Uterus (tissue), 4 donors: ENCODE results near the gene KLHDC7B. TPM values are rescaled to one million over a fixed set of nuclear protein-coding genes. Genes with fewer than 3 reads are reported as not detected.

Experiments
- DNase-seq, 2 donors: peaks; one replicate each; pipeline ENCODE4 v3.0.0-alpha.2; 2019 to 2020
- H3K27ac ChIP-seq, 2 donors: fragments of 200-600 bp; sonication (generic); 1 replicate in 1 of 2; 2 replicates in 1 of 2; pipeline ENCODE4 v1.5.1; 2016 to 2018
- H3K27me3 ChIP-seq, 2 donors: fragments of 200-600 bp; sonication (generic); one replicate each; pipeline ENCODE4 v1.5.1; 2018 to 2019; ENCODE audit warnings: control low read depth in 1 of 2
- H3K36me3 ChIP-seq, 2 donors: fragments of 200-600 bp; sonication (generic); one replicate each; pipeline ENCODE4 v1.5.1; 2019; ENCODE audit warnings: control low read depth in 1 of 2
- H3K4me1 ChIP-seq, 2 donors: fragments of 200-600 bp; sonication (generic); one replicate each; pipeline ENCODE4 v1.5.1; 2018 to 2019; ENCODE audit warnings: control low read depth in 1 of 2
- H3K4me3 ChIP-seq, 2 donors: fragments of 200-600 bp; sonication (generic); 1 replicate in 1 of 2; 2 replicates in 1 of 2; pipeline ENCODE4 v1.5.1; 2018 to 2019; ENCODE audit warnings: mild to moderate bottlenecking in 1 of 2
- H3K9me3 ChIP-seq, 2 donors: fragments of 200-600 bp; sonication (generic); one replicate each; pipeline ENCODE4 v1.5.1; 2019; ENCODE audit warnings: control low read depth in 1 of 2
- POLR2A ChIP-seq, 2 donors: fragments of 450-650 bp; IDR thresholded peaks; one replicate each; pipeline ENCODE4 v1.6.1; 2016; ENCODE audit warnings: antibody characterized with exemption in 2 of 2, mild to moderate bottlenecking in 1 of 2, moderate library complexity in 1 of 2
- intact Hi-C: fragments of 100-400 bp; cut with DNase I; formaldehyde crosslinking; loops from one replicate; pipeline ENCODE4 v1.15.1; 2023; ENCODE audit warnings: low total_unique reads
- total RNA-seq, 4 donors: library from RNA; depleted of rRNA in 3 of 4; stranded (reverse); fragments of >200 nt in 3 of 4; gene quantifications; one replicate each; pipeline versions ENCODE4 v1.1.0 to v1.2.4, GENCODE V29; 2014 to 2023
- TF ChIP-seq, protein P1 (sequence below), 4 experiments: fragments of 200-600 bp in 2 of 4; fragments of 450-650 bp in 2 of 4; sonication (generic) in 2 of 4; IDR thresholded peaks; one replicate each; pipeline ENCODE4 v1.5.1; 2016 to 2019; ENCODE audit warnings: antibody characterized with exemption in 4 of 4, mild to moderate bottlenecking in 2 of 4, moderate library complexity in 1 of 4
- donor health status: DM: yes; HTN: yes; CAD: no.

KLHDC7B gene
- total RNA-seq, 4 donors from 2014 or later: not detected

- TF ChIP-seq POLR2A (IDR thresholded peaks at IDR 0.05): no peak
- TF ChIP-seq, protein P1, sequence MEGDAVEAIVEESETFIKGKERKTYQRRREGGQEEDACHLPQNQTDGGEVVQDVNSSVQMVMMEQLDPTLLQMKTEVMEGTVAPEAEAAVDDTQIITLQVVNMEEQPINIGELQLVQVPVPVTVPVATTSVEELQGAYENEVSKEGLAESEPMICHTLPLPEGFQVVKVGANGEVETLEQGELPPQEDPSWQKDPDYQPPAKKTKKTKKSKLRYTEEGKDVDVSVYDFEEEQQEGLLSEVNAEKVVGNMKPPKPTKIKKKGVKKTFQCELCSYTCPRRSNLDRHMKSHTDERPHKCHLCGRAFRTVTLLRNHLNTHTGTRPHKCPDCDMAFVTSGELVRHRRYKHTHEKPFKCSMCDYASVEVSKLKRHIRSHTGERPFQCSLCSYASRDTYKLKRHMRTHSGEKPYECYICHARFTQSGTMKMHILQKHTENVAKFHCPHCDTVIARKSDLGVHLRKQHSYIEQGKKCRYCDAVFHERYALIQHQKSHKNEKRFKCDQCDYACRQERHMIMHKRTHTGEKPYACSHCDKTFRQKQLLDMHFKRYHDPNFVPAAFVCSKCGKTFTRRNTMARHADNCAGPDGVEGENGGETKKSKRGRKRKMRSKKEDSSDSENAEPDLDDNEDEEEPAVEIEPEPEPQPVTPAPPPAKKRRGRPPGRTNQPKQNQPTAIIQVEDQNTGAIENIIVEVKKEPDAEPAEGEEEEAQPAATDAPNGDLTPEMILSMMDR (IDR thresholded peaks at IDR 0.05): no peak
- H3K4me3 ChIP-seq: no peak overlapping the region
- H3K4me1 ChIP-seq: no peaks in the 10 kb centered on the region
- intact Hi-C loops: no loop called here
- DNase-seq: no peak
- no peaks in the 10 kb centered on the region for H3K27me3 ChIP-seq
- no peak overlapping the region for H3K27ac ChIP-seq
- H3K9me3 ChIP-seq: no peaks in the 10 kb centered on the region
- H3K36me3 ChIP-seq: no peaks in the 10 kb centered on the region
Observed at GRCh38 chr22:50522208-50522805, 23.4 kb upstream of the KLHDC7B start.

GRCh38 chr22:50522806-50523438 lies 22.8 kb upstream of the KLHDC7B start:
- Histone ChIP-seq H3K27ac (no peak overlapping the region), H3K4me1 (no peaks in the 10 kb centered on the region), H3K4me3 (no peak overlapping the region), H3K36me3 (no peaks in the 10 kb centered on the region), H3K9me3 (no peaks in the 10 kb centered on the region), H3K27me3 (no peaks in the 10 kb centered on the region)
- TF ChIP-seq, protein P1 (IDR thresholded peaks at IDR 0.05): no peak
- TF ChIP-seq POLR2A (IDR thresholded peaks at IDR 0.05): no peak
- intact Hi-C loops: no loop called here
- DNase-seq: no peak

DNA sequence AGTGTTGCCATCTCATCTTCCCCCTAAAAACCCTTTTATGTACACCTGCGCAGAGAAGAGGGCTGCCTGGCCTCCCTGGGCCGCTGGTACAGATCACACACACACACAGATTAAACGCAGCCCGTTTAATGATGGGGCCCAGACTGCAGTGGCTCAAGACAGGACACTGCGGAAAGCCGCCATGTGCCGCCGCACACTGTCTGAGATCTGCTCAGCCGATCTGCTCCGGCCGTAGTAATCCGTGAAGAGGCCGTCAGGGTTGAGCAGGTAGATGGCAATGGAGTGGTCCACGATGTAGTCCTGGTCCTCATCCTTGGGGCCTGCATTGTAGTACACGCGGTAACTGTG lies 22.3 kb upstream of the KLHDC7B start:
- Histone ChIP-seq H3K4me1 (no peaks in the 10 kb centered on the region), H3K27ac (no peak overlapping the region), H3K4me3 (no peak overlapping the region), H3K9me3 (no peaks in the 10 kb centered on the region), H3K36me3 (no peaks in the 10 kb centered on the region), H3K27me3 (no peaks in the 10 kb centered on the region)
- no peak for DNase-seq
- intact Hi-C loops: no loop called here
- TF ChIP-seq, protein P1 (IDR thresholded peaks at IDR 0.05): no peak
- no peak for TF ChIP-seq POLR2A (IDR thresholded peaks at IDR 0.05)

DNA sequence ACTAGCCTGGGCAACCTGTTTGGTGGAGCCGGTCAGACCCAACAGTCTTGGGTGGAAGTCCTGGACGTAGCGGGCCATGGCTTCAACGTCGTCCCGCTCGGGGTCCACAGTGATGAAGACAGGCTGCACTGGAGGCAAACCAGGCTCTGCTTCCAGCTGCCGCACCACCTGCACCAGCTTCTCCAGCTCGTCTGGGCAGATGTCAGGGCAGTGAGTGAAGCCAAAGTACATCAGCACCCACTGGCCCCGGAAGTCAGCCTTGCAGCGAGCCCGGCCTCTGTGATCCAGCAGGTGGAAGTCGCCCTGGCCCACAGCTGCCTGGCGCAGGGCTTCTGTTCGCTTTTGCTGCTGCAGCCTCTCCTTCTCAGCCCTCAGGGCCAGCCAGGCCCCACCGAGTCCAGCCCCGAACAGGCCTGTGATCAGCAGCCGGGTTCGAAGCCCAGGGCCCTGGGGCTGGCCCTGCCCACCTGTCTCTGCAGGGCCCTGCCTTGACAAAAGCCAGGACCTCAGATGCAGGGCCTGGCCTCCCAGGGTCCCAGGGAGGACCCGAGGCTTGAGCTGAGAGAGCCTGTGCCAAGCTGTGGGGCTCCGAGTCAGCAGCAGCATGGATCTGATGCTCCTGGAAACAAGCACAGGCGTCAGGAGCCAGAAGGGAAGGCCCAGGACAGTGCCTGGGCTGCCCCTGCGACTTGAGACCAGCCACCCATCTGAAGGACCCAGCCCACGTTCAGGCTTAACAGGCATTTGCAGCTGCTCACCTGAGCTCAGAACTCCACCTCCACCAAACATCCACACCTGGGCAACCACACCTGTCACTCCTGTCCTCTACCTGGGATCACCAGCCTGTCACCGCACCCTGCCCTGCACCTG lies 21.7 kb upstream of the KLHDC7B start:
- Histone ChIP-seq H3K4me1 (no peaks in the 10 kb centered on the region), H3K4me3 (peak overlapping the region in 1 of 2 donors; percentile 72), H3K27ac (no peak overlapping the region), H3K27me3 (no peaks in the 10 kb centered on the region), H3K9me3 (no peaks in the 10 kb centered on the region), H3K36me3 (no peaks in the 10 kb centered on the region)
- intact Hi-C loops: no loop called here
- no peak for TF ChIP-seq POLR2A (IDR thresholded peaks at IDR 0.05)
- TF ChIP-seq, protein P1 (IDR thresholded peaks at IDR 0.05): no peak
- no peak for DNase-seq

GRCh38 chr22:50524676-50525103 lies 21.0 kb upstream of the KLHDC7B start:
- intact Hi-C loops: no loop called here
- DNase-seq: no peak
- H3K27ac ChIP-seq: peak overlapping the region; percentile 86 to 88
- H3K27me3 ChIP-seq: peaks cover 0 to 2% of the 10 kb centered on the region in 2 donors
- no peaks in the 10 kb centered on the region for H3K9me3 ChIP-seq
- H3K36me3 ChIP-seq: no peaks in the 10 kb centered on the region
- TF ChIP-seq POLR2A (IDR thresholded peaks at IDR 0.05): no peak
- TF ChIP-seq, protein P1 (IDR thresholded peaks at IDR 0.05): no peak
- no peaks in the 10 kb centered on the region for H3K4me1 ChIP-seq
- peak overlapping the region; percentile 72 to 83 for H3K4me3 ChIP-seq
